Loucy (cell line): ENCODE data around the gene AUNIP.
A peak's percentile ranks its signal among the peaks of the same experiment; 100 is the strongest.

Source experiments
- H2AFZ ChIP-seq: fragments of 200-600 bp; sonication (generic); 2 replicates; pipeline ENCODE4 v1.6.0; 2016; ENCODE audit warnings: antibody characterized with exemption, mild to moderate bottlenecking, low read length, moderate library complexity
- H3F3A ChIP-seq: fragments of 200-600 bp; 2 replicates; pipeline ENCODE4 v1.6.0; 2016; ENCODE audit warnings: antibody characterized with exemption, low read depth, mild to moderate bottlenecking
- H3K27me3 ChIP-seq: fragments of 200-600 bp; sonication (generic); 2 replicates; pipeline ENCODE4 v1.6.1; 2014; ENCODE audit warnings: low read length, mild to moderate bottlenecking; ENCODE audit not compliant: insufficient read depth, poor library complexity, severe bottlenecking
- H3K36me3 ChIP-seq: fragments of 200-600 bp; sonication (generic); 2 replicates; pipeline ENCODE4 v1.6.1; 2016; ENCODE audit warnings: low read length; ENCODE audit not compliant: insufficient read depth
- H3K4me1 ChIP-seq: fragments of 200-600 bp; sonication (generic); 2 replicates; pipeline ENCODE4 v1.5.1; 2014; ENCODE audit warnings: low read length, mild to moderate bottlenecking; ENCODE audit not compliant: insufficient read depth, poor library complexity, severe bottlenecking
- H3K4me2 ChIP-seq: fragments of 200-600 bp; sonication (generic); 2 replicates; pipeline ENCODE4 v1.6.0; 2014; ENCODE audit warnings: antibody characterized with exemption, low read length, low read depth, mild to moderate bottlenecking; ENCODE audit not compliant: poor library complexity, severe bottlenecking
- H3K4me3 ChIP-seq: fragments of 200-600 bp; sonication (generic); 2 replicates; pipeline ENCODE4 v1.5.1; 2014; ENCODE audit warnings: low read length, mild to moderate bottlenecking, mixed read lengths; ENCODE audit not compliant: poor library complexity, severe bottlenecking
- H3K79me2 ChIP-seq: fragments of 200-600 bp; sonication (generic); 2 replicates; pipeline ENCODE4 v1.6.1; 2014; ENCODE audit warnings: low read length; ENCODE audit not compliant: insufficient read depth
- H3K9ac ChIP-seq: fragments of 200-600 bp; sonication (generic); 2 replicates; pipeline ENCODE4 v1.6.0; 2014; ENCODE audit warnings: mild to moderate bottlenecking, low read depth, low read length, moderate library complexity; ENCODE audit not compliant: poor library complexity, severe bottlenecking
- H3K9me2 ChIP-seq: fragments of 200-600 bp; sonication (generic); replicated peaks from 2 replicates; pipeline ENCODE4 v1.6.1; 2016; ENCODE audit warnings: low read depth, low read length, mixed read lengths
- H3K9me3 ChIP-seq: fragments of 200-600 bp; sonication (generic); 2 replicates; pipeline ENCODE4 v1.6.1; 2014; ENCODE audit warnings: mild to moderate bottlenecking, antibody characterized with exemption, low read length, low read depth; ENCODE audit not compliant: insufficient read depth
- H4K20me1 ChIP-seq: fragments of 200-600 bp; sonication (generic); 2 replicates; pipeline ENCODE4 v1.6.0; 2014; ENCODE audit warnings: antibody characterized with exemption, low read length, mild to moderate bottlenecking; ENCODE audit not compliant: insufficient read depth, poor library complexity, severe bottlenecking
- EZH2phosphoT487 ChIP-seq: fragments of 200-600 bp; IDR thresholded peaks from 2 replicates; pipeline ENCODE4 v1.6.1; 2018; ENCODE audit warnings: antibody characterized with exemption, mild to moderate bottlenecking, moderate library complexity, borderline replicate concordance
- TF ChIP-seq, protein P1 (sequence below): fragments of 200-600 bp; sonication (generic); conservative IDR thresholded peaks from 2 replicates; pipeline ENCODE4 v1.5.1; 2014; ENCODE audit warnings: mild to moderate bottlenecking, antibody characterized with exemption, low read length

AUNIP gene

DNA sequence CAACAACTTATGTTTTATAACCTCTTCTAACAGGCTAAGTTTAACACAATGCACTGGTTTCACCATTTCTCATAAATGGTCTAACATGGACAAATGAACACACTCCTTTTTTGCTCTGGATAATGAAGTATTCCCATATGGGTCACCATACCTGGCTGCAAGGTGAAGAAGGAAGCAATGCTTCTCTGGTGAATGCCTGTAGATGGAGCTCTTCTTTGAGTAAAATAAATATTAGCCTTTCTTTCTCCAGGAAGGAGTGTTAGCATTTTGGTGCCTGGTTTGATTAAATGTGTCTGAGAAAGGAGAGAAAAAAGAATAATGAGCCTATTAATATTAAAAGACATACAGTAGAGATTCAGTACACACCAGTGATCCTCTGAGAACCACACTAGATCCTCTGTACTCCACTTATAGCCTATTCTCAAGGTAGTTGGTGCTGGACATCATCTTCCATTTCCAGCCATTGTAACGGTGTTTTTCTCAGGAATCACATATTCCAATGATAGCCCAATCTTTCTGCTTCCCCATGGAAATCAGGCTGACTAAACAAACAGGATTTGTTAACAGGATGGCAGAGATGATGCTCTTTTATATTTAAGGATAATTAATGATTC is 21.9 kb downstream of the AUNIP start:
- H3K36me3 ChIP-seq: peaks cover 39% of the 10 kb centered on the region
- H3K4me3 ChIP-seq: no peak overlapping the region

DNA sequence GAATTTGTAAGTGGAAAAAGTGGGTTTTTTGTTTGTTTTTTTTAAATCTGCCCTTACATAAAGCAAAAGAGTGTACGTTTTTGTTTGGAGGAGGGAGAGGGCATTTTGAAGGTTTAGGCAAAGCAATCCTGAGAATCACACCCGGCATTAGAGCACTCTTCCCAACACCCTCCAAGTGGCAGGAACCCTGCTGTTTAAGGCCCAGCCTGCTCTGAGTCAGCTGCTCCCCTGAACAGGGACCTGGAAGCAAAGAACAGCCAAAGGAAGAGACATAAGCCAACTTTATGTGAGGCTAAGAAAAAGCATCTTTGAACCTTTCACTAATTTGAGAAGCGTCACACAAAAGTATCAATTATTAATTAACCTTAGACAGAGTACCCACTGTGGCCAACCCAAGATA is 22.6 kb downstream of the AUNIP start:
- Histone ChIP-seq H3K9me3 (no peaks in the 10 kb centered on the region), H3K4me2 (no peak overlapping the region), H3K4me1 (peaks cover 8% of the 10 kb centered on the region), H3F3A (no peaks in the 10 kb centered on the region; the same call in 1 of the 2 replicates), H3K27me3 (no peaks in the 10 kb centered on the region), H3K79me2 (peaks cover 7% of the 10 kb centered on the region; the same call in 1 of the 2 replicates), H4K20me1 (no peaks in the 10 kb centered on the region), H3K36me3 (peaks cover 40% of the 10 kb centered on the region), H2AFZ (no peak overlapping the region), H3K4me3 (no peak overlapping the region), H3K9ac (no peak overlapping the region), H3K9me2 (no peaks in the 10 kb centered on the region)
- TF ChIP-seq, protein P1, sequence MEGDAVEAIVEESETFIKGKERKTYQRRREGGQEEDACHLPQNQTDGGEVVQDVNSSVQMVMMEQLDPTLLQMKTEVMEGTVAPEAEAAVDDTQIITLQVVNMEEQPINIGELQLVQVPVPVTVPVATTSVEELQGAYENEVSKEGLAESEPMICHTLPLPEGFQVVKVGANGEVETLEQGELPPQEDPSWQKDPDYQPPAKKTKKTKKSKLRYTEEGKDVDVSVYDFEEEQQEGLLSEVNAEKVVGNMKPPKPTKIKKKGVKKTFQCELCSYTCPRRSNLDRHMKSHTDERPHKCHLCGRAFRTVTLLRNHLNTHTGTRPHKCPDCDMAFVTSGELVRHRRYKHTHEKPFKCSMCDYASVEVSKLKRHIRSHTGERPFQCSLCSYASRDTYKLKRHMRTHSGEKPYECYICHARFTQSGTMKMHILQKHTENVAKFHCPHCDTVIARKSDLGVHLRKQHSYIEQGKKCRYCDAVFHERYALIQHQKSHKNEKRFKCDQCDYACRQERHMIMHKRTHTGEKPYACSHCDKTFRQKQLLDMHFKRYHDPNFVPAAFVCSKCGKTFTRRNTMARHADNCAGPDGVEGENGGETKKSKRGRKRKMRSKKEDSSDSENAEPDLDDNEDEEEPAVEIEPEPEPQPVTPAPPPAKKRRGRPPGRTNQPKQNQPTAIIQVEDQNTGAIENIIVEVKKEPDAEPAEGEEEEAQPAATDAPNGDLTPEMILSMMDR: no peak
- no peak for TF ChIP-seq EZH2phosphoT487

More for the DNA sequence above, 21.9 kb downstream of the AUNIP start:
- Histone ChIP-seq H3K4me2 (no peak overlapping the region), H3K4me1 (peaks cover 2% of the 10 kb centered on the region), H3K9me3 (no peaks in the 10 kb centered on the region), H2AFZ (no peak overlapping the region), H3F3A (no peaks in the 10 kb centered on the region), H3K9ac (no peak overlapping the region), H3K27me3 (no peaks in the 10 kb centered on the region), H3K79me2 (peaks cover 7% of the 10 kb centered on the region; the same call in 1 of the 2 replicates), H4K20me1 (no peaks in the 10 kb centered on the region), H3K9me2 (no peaks in the 10 kb centered on the region)
- no peak for TF ChIP-seq EZH2phosphoT487
- TF ChIP-seq, protein P1: peak; percentile 66

GRCh38 chr1:25834894-25835293 is 24.4 kb downstream of the AUNIP start:
- TF ChIP-seq, protein P1: no peak
- no peaks in the 10 kb centered on the region for H3K79me2 ChIP-seq
- H3F3A ChIP-seq: peaks cover 2% of the 10 kb centered on the region; the same call in 1 of the 2 replicates
- H3K9me2 ChIP-seq: no peaks in the 10 kb centered on the region
- no peak overlapping the region for H2AFZ ChIP-seq
- H3K4me2 ChIP-seq: no peak overlapping the region
- no peaks in the 10 kb centered on the region for H3K27me3 ChIP-seq
- peaks cover 16% of the 10 kb centered on the region for H3K4me1 ChIP-seq
- peaks cover 56% of the 10 kb centered on the region for H3K36me3 ChIP-seq
- H4K20me1 ChIP-seq: no peaks in the 10 kb centered on the region
- H3K9ac ChIP-seq: no peak overlapping the region
- no peak overlapping the region for H3K4me3 ChIP-seq
- no peaks in the 10 kb centered on the region for H3K9me3 ChIP-seq
